SK-N-SH (cell line): ENCODE measurements around the gene DHRS13. TPM values are rescaled to one million over a fixed set of nuclear protein-coding genes. Genes with fewer than 3 reads are reported as not detected.
A peak's percentile ranks its signal among the peaks of the same experiment; 100 is the strongest.

Source experiments
- CTCF ChIA-PET: fragments of 300-600, 350-600 bp; formaldehyde crosslinking; extraction: SDS; loops from one replicate; lab custom pipeline; 2021; lab: Yijun Ruan, JAX
- POLR2A ChIA-PET: fragments of 350-600 bp; sonication (Branson Sonifier 250); formaldehyde crosslinking; extraction: SDS; loops from one replicate; lab custom pipeline; 2020; ENCODE audit warnings: antibody characterized with exemption, inconsistent platforms; lab: Yijun Ruan, JAX
- DNase-seq: peaks from one replicate; pipeline ENCODE4 v3.0.0; 2012
- H2AFZ ChIP-seq: fragments of 200-600 bp; sonication (generic); 2 replicates; pipeline ENCODE4 v1.8.1; 2016; ENCODE audit warnings: antibody characterized with exemption, mild to moderate bottlenecking, low read depth
- H3F3A ChIP-seq: fragments of 200-600 bp; sonication (generic); replicated peaks from 2 replicates; pipeline ENCODE3; 2016; ENCODE audit warnings: antibody characterized with exemption, mild to moderate bottlenecking; ENCODE audit not compliant: insufficient read depth
- H3K27ac ChIP-seq, 2 experiments: fragments of 200-500 bp in 1 of 2; fragments of 200-600 bp in 1 of 2; sonication (Bioruptor generic) in 1 of 2; sonication (generic), shearing (Covaris generic) in 1 of 2; 2 replicates each; pipeline versions ENCODE4 v1.5.1 to v1.6.1; 2014 to 2016; ENCODE audit warnings: low read depth in 2 of 2, inconsistent platforms in 1 of 2, low read length in 1 of 2, mild to moderate bottlenecking in 1 of 2, mixed read lengths in 1 of 2
- H3K27me3 ChIP-seq: fragments of 200-600 bp; sonication (generic), shearing (Covaris generic); 2 replicates; pipeline ENCODE4 v1.6.1; 2016; ENCODE audit warnings: mixed run types; ENCODE audit not compliant: insufficient read depth
- H3K36me3 ChIP-seq, 2 experiments: fragments of 200-500 bp in 1 of 2; fragments of 200-600 bp in 1 of 2; sonication (Bioruptor generic) in 1 of 2; sonication (generic) in 1 of 2; replicated peaks in 1 of 2; 2 replicates each; pipeline versions ENCODE3 to v1.5.1; 2014 to 2016; ENCODE audit warnings: low read length in 1 of 2, mild to moderate bottlenecking in 1 of 2; ENCODE audit not compliant: insufficient read depth in 2 of 2, control insufficient read depth in 1 of 2
- H3K4me1 ChIP-seq, 2 experiments: fragments of 200-500 bp in 1 of 2; fragments of 200-600 bp in 1 of 2; sonication (Bioruptor generic) in 1 of 2; sonication (generic), shearing (Covaris generic) in 1 of 2; 2 replicates each; pipeline versions ENCODE4 v1.5.1 to v1.6.1; 2014 to 2016; ENCODE audit warnings: low read depth in 1 of 2, low read length in 1 of 2, mixed run types in 1 of 2; ENCODE audit not compliant: insufficient read depth in 2 of 2, control insufficient read depth in 1 of 2
- H3K4me2 ChIP-seq: fragments of 200-600 bp; sonication (generic), shearing (Covaris generic); 2 replicates; pipeline ENCODE4 v1.6.1; 2017; ENCODE audit warnings: mixed run types
- H3K4me3 ChIP-seq, 2 experiments: fragments of 200-500 bp in 1 of 2; fragments of 200-600 bp in 1 of 2; sonication (Bioruptor generic) in 1 of 2; sonication (generic), shearing (Covaris generic) in 1 of 2; 2 replicates each; pipeline versions ENCODE4 v1.5.1 to v1.8.1; 2014 to 2016; ENCODE audit warnings: low read depth in 2 of 2, inconsistent platforms in 1 of 2, low read length in 1 of 2, mild to moderate bottlenecking in 1 of 2, mixed read lengths in 1 of 2, moderate library complexity in 1 of 2
- H3K79me2 ChIP-seq: fragments of 200-600 bp; sonication (generic); 2 replicates; pipeline ENCODE4 v1.8.1; 2017; ENCODE audit warnings: mild to moderate bottlenecking; ENCODE audit not compliant: insufficient read depth
- H3K9ac ChIP-seq: fragments of 200-600 bp; sonication (generic); 2 replicates; pipeline ENCODE4 v1.6.1; 2017; ENCODE audit warnings: mixed run types
- H3K9me2 ChIP-seq: fragments of 200-600 bp; sonication (generic); 2 replicates; pipeline ENCODE4 v1.6.1; 2017; ENCODE audit warnings: mixed run types
- H3K9me3 ChIP-seq: fragments of 200-600 bp; sonication (generic); 2 replicates; pipeline ENCODE4 v1.6.1; 2017; ENCODE audit warnings: mixed run types, mild to moderate bottlenecking, moderate library complexity
- H4K20me1 ChIP-seq: fragments of 200-600 bp; sonication (generic); 2 replicates; pipeline ENCODE4 v1.6.1; 2017; ENCODE audit warnings: mild to moderate bottlenecking, mixed run types; ENCODE audit not compliant: insufficient read depth
- EP300 ChIP-seq, 2 experiments: IDR thresholded peaks; 2 replicates each; pipeline versions ENCODE4 v1.4.0 to v1.6.1; 2012; ENCODE audit warnings: borderline replicate concordance in 1 of 2, low read depth in 1 of 2, low read length in 1 of 2
- FOSL2 ChIP-seq: IDR thresholded peaks from 2 replicates; pipeline ENCODE4 v1.4.0; 2012; ENCODE audit warnings: low read depth, mild to moderate bottlenecking, moderate library complexity, borderline replicate concordance
- FOXM1 ChIP-seq: IDR thresholded peaks from 2 replicates; pipeline ENCODE4 v1.4.0; 2012; ENCODE audit warnings: low read depth, mild to moderate bottlenecking
- GABPA ChIP-seq: IDR thresholded peaks from 2 replicates; pipeline ENCODE4 v1.4.0; 2012; ENCODE audit warnings: low read depth, mild to moderate bottlenecking
- MEF2A ChIP-seq: IDR thresholded peaks from 2 replicates; pipeline ENCODE4 v1.4.0; 2012; ENCODE audit warnings: low read depth, borderline replicate concordance
- NRF1 ChIP-seq: IDR thresholded peaks from 2 replicates; pipeline ENCODE4 v1.6.1; 2012; ENCODE audit warnings: low read depth, mild to moderate bottlenecking, low read length
- POLR2AphosphoS5 ChIP-seq: IDR thresholded peaks from 2 replicates; pipeline ENCODE4 v1.6.1; 2012; ENCODE audit warnings: low read depth, low read length
- RAD21 ChIP-seq: IDR thresholded peaks from 2 replicates; pipeline ENCODE4 v1.6.1; 2012; ENCODE audit warnings: mild to moderate bottlenecking, low read length
- RCOR1 ChIP-seq: fragments of 150-350 bp; IDR thresholded peaks from 2 replicates; pipeline ENCODE4 v1.6.1; 2017; ENCODE audit warnings: antibody characterized with exemption, low read length
- RFX5 ChIP-seq: IDR thresholded peaks from 2 replicates; pipeline ENCODE4 v1.6.1; 2012; ENCODE audit warnings: mild to moderate bottlenecking, improper control_type of control experiment, low read length
- RXRA ChIP-seq: IDR thresholded peaks from 2 replicates; pipeline ENCODE4 v1.4.0; 2012; ENCODE audit warnings: low read depth, mild to moderate bottlenecking, borderline replicate concordance
- TAF1 ChIP-seq: IDR thresholded peaks from 2 replicates; pipeline ENCODE4 v1.6.1; 2012; ENCODE audit warnings: low read depth, mild to moderate bottlenecking, low read length, moderate library complexity, borderline replicate concordance
- TCF12 ChIP-seq: IDR thresholded peaks from 2 replicates; pipeline ENCODE4 v1.4.0; 2012
- WGBS: methylation state at CpG from one replicate; pipeline ENCODE4 v1.1.6; 2017; ENCODE audit warnings: low lambda C conversion rate; 5-methylcytosine and 5-hydroxymethylcytosine counted together
- polyA plus RNA-seq, 3 experiments: library from polyadenylated mRNA; depleted of rRNA; stranded (reverse); fragments of >200 nt; gene quantifications; 2 replicates each; pipeline ENCODE4 v1.2.3, GENCODE V29; 2012
- TF ChIP-seq, protein P1 (sequence below): fragments of 150-350 bp; IDR thresholded peaks from 2 replicates; pipeline ENCODE4 v1.6.1; 2017; ENCODE audit warnings: antibody characterized with exemption, low read length, low read depth, borderline replicate concordance
- TF ChIP-seq, protein P2 (sequence below): IDR thresholded peaks from 2 replicates; pipeline ENCODE4; 2012
- TF ChIP-seq, protein P3 (sequence below): IDR thresholded peaks from 2 replicates; pipeline ENCODE4 v1.4.0; 2012; ENCODE audit warnings: low read depth
- TF ChIP-seq, protein P4 (sequence below): fragments of 150-350 bp; IDR thresholded peaks from 2 replicates; pipeline ENCODE4 v1.6.1; 2016; ENCODE audit warnings: mild to moderate bottlenecking, low read depth, low read length
- TF ChIP-seq, protein P5 (sequence below): fragments of 200-600 bp; sonication (generic); IDR thresholded peaks from 2 replicates; pipeline ENCODE4 v1.6.1; 2017; ENCODE audit warnings: antibody characterized with exemption, mild to moderate bottlenecking, moderate library complexity

Gene DHRS13
- polyA plus RNA-seq, 1 of the 3 experiments (the other 2 are of a cell fraction): 7.4 TPM

DNA sequence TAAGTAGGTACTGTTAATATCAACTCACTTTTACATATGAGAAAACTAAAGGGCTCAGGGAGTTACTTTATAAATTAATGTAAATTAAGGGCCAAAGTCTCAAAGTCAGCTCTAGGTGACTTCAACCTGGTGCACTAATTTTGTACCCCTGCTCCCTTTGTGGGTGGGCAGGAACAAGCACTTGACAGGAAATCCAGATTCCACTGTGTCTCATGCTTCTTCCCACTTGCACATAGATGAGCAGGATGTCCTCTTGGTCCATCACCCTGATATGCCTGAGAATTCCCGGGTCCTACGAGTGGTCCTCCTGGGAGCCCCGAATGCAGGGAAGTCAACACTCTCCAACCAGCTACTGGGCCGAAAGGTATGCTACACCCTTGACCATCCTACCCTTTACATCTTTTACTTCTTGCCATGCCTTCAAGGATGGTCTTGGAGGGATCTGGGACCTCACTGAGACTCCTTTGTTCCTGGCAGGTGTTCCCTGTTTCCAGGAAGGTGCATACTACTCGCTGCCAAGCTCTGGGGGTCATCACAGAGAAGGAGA, 46.8 kb downstream of the DHRS13 start:
- 84% methylated on average over 5 of the region's 5 CpGs for WGBS
- POLR2A ChIA-PET: no interaction called here
- H3K9me3 ChIP-seq: no peaks in the 10 kb centered on the region

DNA sequence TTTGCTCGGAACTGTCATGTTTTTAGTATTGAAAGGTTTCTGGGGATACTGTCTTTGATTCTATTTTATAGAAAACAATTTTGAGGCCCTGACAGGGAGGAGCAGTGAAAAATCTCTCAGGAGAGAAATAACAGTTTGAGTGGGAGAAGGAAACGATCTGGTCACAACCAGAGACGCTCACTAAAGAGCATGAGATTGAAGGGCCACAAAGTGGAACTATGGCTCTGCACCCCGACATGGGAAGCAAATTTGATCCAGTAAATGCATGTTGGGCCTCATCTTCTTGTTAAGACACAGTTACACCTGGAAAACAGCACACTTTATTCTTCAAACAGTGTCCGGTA, 47.6 kb downstream of the DHRS13 start:
- peak overlapping the region; percentile 80 for H3K9ac ChIP-seq
- H3K4me1 ChIP-seq: peaks cover 0 to 5% of the 10 kb centered on the region in 2 experiments; a peak in 2 of 4 replicates
- no peak for DNase-seq
- H3K27me3 ChIP-seq: no peaks in the 10 kb centered on the region
- peaks cover 4 to 22% of the 10 kb centered on the region in 2 experiments for H3K36me3 ChIP-seq
- H3K79me2 ChIP-seq: peaks cover 14% of the 10 kb centered on the region
- no peaks in the 10 kb centered on the region for H3F3A ChIP-seq
- no peaks in the 10 kb centered on the region for H3K9me3 ChIP-seq
- ChIA-PET POLR2A (no interaction called here), CTCF (interaction anchor here (0.9 to 2.0 kb wide), 2 partner anchors 47 to 92 kb away, joined by 3 to 4 read pairs; partner anchors contain the start of gene DHRS13)
- H3K4me2 ChIP-seq: peak overlapping the region; percentile 98
- peak overlapping the region; percentile 31 to 84; a peak in 3 of 4 replicates for H3K27ac ChIP-seq
- H2AFZ ChIP-seq: peak overlapping the region; percentile 91
- WGBS: under 1% methylated on average over 5 of the region's 5 CpGs
- peak overlapping the region; percentile 76 to 83 for H3K4me3 ChIP-seq
- H4K20me1 ChIP-seq: no peaks in the 10 kb centered on the region
- no peaks in the 10 kb centered on the region for H3K9me2 ChIP-seq
- TF ChIP-seq RXRA (no peak), POLR2AphosphoS5 (no peak), EP300 (IDR thresholded peaks at IDR 0.05; ENCODE audit: borderline replicate concordance in 1 of 2, low read depth in 1 of 2, low read length in 1 of 2) (no peak), FOSL2 (no peak)
- TF ChIP-seq, protein P1, sequence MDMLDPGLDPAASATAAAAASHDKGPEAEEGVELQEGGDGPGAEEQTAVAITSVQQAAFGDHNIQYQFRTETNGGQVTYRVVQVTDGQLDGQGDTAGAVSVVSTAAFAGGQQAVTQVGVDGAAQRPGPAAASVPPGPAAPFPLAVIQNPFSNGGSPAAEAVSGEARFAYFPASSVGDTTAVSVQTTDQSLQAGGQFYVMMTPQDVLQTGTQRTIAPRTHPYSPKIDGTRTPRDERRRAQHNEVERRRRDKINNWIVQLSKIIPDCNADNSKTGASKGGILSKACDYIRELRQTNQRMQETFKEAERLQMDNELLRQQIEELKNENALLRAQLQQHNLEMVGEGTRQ: no peak
- TF ChIP-seq, protein P2, sequence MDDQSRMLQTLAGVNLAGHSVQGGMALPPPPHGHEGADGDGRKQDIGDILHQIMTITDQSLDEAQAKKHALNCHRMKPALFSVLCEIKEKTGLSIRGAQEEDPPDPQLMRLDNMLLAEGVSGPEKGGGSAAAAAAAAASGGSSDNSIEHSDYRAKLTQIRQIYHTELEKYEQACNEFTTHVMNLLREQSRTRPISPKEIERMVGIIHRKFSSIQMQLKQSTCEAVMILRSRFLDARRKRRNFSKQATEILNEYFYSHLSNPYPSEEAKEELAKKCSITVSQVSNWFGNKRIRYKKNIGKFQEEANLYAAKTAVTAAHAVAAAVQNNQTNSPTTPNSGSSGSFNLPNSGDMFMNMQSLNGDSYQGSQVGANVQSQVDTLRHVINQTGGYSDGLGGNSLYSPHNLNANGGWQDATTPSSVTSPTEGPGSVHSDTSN: no peak
- TF ChIP-seq, protein P3, sequence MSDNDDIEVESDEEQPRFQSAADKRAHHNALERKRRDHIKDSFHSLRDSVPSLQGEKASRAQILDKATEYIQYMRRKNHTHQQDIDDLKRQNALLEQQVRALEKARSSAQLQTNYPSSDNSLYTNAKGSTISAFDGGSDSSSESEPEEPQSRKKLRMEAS: no peak
- TF ChIP-seq, protein P4, sequence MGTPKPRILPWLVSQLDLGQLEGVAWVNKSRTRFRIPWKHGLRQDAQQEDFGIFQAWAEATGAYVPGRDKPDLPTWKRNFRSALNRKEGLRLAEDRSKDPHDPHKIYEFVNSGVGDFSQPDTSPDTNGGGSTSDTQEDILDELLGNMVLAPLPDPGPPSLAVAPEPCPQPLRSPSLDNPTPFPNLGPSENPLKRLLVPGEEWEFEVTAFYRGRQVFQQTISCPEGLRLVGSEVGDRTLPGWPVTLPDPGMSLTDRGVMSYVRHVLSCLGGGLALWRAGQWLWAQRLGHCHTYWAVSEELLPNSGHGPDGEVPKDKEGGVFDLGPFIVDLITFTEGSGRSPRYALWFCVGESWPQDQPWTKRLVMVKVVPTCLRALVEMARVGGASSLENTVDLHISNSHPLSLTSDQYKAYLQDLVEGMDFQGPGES: no peak

More for the DNA sequence above, 46.8 kb downstream of the DHRS13 start:
- CTCF ChIA-PET: interaction anchor here (0.7 to 2.0 kb wide), 2 partner anchors 46 to 91 kb away, joined by 3 to 4 read pairs; partner anchors contain the start of gene DHRS13
- Histone ChIP-seq H3K27ac (no peak overlapping the region), H3K79me2 (peaks cover 14% of the 10 kb centered on the region), H3K36me3 (peaks cover 7 to 28% of the 10 kb centered on the region in 2 experiments), H2AFZ (no peak overlapping the region), H3K9ac (peak overlapping the region; percentile 80; the same call in 1 of the 2 replicates), H4K20me1 (no peaks in the 10 kb centered on the region), H3F3A (no peaks in the 10 kb centered on the region), H3K9me2 (no peaks in the 10 kb centered on the region), H3K4me1 (peaks cover 0 to 5% of the 10 kb centered on the region in 2 experiments; a peak in 2 of 4 replicates), H3K4me3 (no peak overlapping the region; a peak in 1 of 4 replicates), H3K4me2 (peak overlapping the region; percentile 98), H3K27me3 (no peaks in the 10 kb centered on the region)
- no peak for DNase-seq
- TF ChIP-seq TAF1: no peak
- no peak for TF ChIP-seq GABPA
- TF ChIP-seq, protein P4: no peak
- TF ChIP-seq RFX5: no peak
- TF ChIP-seq, protein P5, sequence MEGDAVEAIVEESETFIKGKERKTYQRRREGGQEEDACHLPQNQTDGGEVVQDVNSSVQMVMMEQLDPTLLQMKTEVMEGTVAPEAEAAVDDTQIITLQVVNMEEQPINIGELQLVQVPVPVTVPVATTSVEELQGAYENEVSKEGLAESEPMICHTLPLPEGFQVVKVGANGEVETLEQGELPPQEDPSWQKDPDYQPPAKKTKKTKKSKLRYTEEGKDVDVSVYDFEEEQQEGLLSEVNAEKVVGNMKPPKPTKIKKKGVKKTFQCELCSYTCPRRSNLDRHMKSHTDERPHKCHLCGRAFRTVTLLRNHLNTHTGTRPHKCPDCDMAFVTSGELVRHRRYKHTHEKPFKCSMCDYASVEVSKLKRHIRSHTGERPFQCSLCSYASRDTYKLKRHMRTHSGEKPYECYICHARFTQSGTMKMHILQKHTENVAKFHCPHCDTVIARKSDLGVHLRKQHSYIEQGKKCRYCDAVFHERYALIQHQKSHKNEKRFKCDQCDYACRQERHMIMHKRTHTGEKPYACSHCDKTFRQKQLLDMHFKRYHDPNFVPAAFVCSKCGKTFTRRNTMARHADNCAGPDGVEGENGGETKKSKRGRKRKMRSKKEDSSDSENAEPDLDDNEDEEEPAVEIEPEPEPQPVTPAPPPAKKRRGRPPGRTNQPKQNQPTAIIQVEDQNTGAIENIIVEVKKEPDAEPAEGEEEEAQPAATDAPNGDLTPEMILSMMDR: no peak
- TF ChIP-seq, protein P1: no peak
- TF ChIP-seq MEF2A: no peak
- no peak for TF ChIP-seq TCF12
- TF ChIP-seq RCOR1: no peak
- TF ChIP-seq NRF1: no peak
- TF ChIP-seq RAD21: no peak
- TF ChIP-seq FOXM1: no peak
- TF ChIP-seq, protein P3: no peak
